Activated T-cell treated with anti-CD3 and anti-CD28 coated beads, Interleukin-2, amount 50 U/mL, for 1 hour (primary cell): ENCODE data around the gene N4BP2L2.

Experiments used
- DNase-seq: peaks from one replicate; pipeline ENCODE4 v3.0.0-alpha.2; 2020

Gene N4BP2L2

DNA sequence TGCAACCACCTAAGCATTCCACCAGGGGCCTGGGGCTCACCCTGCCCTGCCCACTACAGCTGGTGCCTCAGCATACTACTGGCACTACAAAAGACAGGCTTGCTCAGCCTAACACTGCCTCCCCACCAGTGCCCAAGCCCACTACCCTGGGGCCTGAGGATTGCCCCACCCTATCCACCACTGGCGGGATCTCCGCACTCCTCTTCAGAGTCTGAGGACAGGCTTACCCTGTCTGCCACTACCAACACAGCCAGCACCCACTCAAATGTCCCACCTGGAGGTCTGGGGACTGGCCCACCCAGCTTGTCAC, 83.0 kb downstream of the N4BP2L2 start:
- DNase-seq = no peak

DNA sequence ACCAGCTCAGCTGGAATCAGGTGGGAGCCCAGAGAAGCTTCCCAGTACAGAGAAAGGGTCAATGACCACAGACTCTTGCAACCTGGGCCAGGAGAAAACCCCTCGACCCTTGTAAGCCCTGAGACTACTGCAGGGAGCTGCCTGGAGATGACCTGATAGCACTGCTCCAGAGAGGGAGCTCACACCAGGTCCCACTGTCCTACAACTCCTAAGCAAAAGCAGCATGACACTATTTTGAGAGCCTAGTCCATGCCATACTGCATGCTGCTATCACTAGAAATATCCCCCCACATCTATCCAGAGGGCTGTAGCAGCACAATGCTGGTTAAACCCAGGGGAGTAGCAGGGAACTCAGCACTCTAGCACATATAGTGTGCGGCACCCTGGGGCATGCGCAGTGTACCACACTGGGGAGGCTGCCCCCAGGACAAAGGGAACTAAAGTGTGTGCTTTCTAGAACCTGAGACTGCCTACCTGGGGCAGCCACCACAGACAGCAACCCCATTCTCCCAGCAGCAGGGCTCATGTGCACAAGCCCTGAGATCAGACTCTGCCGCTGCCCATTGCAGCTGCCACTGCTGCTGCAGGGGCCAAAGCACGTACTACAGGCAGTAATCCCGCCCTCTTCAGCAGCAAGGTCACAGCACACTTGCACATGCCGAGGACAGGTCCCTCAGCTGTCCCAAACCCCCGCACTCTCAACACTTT, 83.6 kb downstream of the N4BP2L2 start:
- no peak for DNase-seq

DNA sequence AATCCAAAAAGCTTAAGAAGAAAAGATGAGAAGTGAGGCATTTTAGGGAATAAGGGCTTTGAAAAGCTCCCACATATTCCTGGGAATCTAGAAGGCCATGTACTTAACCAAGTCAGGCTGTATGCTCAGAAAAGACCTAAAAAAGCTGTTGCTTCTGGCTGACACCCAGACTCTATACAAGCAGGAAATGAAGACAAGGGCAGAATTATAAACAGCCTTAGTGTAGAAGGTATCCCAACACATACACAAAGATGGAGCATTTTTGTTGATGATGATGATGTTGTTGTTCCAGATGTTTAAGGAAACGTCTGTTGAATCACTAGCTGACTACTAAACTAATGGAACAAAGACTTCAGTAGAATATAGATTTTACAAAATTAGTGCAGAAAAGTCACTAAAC, 84.6 kb downstream of the N4BP2L2 start:
- no peak for DNase-seq

DNA sequence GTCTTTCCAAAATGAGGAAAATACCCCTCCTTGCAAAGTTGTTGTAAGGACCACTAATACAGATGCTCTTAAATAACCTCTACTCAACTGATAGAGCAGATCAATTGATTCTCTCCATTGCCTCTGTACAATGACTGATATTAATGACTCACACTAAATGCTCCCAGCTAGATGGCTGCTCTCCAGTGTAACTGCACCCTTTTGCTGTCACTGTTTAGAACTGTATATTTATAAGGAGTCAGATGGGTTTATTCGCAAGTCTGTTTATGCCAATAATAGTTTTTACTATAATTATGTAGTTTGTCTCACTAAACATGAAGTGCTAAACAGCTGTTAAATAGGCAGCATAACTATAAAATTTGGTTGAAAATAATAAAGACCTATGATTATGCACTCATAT, 89.6 kb downstream of the N4BP2L2 start:
- DNase-seq = no peak

DNA sequence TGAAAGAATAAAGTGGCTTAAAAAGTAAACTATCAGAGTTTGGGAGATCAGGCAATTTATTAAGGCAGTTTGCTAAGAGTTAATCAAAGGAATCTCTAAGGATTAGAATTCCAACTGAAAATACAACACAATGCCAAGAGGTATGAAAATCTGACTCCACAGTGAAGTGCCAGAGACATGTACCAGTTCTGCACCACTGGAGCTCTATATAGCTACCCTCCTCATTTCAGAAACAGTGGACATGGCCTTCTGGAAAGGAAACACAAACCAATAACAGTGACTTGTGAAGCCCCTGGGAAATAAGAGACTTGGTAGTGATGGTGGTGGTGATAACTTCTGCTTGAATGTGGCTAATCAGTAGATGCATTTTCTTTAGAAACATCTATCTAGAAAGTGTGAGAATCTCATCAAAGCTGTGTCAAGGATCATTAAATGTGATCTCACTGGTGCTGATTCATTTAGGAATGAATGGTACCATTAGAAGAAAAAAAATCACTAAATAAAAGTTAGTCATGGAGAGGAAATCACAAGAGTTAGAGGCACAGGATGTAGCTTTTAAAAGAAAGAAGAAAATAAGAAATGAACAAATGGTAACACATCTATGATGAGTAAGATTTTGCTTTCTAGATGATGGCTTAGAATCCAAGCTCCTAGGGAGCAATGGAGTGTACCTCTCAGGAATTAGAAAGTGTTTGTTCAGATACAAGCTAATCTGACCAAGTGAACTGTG, 90.5 kb downstream of the N4BP2L2 start:
- DNase-seq = no peak

DNA sequence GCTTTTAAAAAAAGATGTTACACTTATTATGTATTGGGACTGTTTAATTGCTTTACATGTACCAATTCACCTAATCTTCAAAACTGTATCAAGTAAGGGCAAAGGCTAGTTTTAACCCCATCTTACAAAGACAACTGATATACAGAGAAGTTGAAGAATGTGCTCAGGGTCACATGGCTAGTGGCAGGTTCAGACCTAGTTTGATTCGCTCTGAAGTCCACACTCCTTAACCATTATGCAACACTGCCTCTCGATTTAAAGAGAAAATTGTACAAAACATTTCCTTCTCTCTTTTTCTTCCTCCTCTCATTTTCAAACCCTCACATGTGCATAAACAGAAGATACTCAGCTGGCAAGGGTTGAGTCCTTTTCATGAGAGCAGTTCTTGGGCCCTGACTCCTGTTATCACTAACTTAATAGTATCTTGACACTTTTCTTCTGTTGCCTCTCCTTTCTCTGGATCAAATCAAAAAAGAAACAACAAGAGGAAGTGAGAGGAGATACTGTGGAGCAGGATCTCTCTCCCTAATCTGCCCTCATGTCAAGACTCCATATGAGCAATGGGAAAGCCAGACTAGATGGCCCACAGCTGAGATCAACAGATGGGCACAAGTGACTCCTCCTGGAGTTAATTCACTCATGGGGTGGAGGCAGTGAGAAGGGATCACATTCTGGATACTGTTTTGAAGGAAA, 91.7 kb downstream of the N4BP2L2 start:
- DNase-seq = no peak

DNA sequence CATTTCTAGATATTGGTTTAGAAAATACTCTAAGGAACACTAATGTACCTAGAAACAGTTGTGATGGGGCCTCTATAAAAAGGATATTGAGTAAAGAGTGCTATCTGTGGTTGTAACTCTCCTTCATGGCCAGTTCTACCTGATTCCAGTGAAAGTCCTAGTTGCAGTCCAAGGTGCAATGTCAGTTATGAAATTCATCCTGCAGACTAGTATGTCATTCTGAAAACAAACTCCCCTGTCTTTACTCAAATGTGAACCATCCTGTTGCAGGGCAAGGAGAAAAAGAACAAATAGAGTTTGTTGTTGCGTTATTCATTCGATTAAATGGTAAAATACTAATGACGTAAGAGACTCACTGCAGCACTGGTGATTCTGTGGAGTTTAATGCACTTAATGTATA, 92.4 kb downstream of the N4BP2L2 start:
- DNase-seq = no peak

DNA sequence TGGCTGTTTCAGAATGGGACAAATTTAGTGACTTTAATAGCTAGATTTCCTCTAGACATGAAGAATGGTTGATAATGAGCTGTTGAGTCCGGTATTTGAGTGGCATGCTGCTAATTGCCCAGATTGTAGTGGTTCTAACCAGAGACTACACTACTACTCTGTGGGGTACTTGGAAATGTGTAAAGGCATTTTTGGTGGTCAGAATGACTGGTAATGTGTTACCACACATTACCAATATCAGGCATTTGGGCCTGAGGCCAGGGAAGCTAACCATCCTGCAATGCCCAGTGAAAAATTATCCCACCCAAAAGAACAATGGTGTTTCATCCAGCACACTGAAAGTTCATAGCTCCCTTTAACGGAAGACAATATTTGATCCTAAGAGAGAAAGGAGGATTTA, 93.1 kb downstream of the N4BP2L2 start:
- DNase-seq = no peak

DNA sequence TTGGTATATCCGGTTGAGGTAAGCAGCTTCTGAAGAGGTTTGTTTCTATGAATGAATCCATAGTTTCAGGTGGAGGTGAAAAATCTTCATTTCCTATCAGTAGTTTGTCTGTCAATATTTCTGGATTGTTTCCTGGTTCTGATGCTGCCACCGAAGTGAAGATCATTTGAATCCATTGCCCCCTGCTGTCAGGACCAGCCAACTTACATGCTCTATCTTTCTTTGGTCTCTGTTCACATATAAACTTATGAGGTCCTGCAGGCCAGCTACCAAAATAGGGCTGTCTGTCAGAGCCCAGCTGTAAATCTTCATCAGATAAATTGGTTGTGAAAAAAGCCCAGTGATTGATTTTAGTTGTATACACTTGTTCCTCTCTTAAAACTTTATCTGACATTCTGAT, 95.5 kb downstream of the N4BP2L2 start:
- DNase-seq = no peak

DNA sequence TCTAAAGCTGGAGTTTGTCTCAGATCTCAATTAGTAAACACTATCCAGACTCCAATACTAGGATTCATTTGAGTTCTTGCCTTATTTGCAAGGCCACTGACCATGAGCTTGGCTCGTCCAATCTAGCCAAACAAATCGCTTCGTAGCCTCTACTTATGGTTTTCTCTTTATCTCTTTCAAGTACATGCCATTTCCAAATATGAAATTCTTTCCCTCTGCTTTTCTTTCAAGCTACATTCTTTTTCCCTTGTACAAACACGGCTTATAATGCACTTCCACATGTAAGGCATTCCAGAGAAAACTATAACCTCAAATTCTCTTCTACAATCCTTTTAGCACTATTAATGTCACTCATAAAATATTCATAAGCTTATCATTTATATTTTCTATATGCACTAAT, 99.7 kb downstream of the N4BP2L2 start:
- DNase-seq = no peak

DNA sequence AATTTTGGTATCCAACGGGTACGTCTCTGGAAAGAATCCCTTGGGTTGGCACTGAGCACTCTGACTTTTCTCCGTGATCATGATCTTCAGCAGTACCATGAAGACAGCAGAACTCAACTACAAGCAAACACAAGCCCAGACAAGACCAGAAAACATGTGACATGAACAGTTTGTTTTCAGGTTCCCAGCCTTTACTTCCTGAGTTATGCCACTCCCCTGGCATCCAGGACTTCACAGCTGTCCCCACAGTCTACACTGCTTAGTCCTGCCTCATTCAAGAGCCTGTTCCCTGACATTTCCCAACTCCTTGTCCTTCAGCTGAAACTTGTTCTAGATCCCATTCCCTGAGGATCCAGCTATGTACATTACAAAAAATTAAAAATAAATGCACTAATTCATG, 105.7 kb downstream of the N4BP2L2 start:
- DNase-seq = no peak

DNA sequence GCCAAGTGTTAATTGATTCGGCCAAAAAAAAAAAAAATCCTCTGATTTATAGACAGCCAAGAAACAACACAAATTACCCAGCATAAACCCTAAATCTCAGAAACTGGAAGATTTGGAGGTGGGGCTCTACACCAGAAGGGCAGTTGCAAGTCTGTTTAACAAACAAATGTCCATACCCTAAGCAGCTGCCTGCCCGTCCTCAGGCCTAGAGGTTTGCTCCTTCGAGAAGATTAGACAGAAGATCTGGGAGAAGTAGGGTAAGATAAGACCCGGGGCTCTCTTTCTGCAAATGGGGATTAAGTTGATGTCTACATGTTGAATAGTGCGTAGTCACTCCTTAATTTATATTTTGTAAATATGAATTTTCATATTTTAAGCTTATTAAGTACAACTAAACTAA, 107.2 kb downstream of the N4BP2L2 start:
- no peak for DNase-seq

DNA sequence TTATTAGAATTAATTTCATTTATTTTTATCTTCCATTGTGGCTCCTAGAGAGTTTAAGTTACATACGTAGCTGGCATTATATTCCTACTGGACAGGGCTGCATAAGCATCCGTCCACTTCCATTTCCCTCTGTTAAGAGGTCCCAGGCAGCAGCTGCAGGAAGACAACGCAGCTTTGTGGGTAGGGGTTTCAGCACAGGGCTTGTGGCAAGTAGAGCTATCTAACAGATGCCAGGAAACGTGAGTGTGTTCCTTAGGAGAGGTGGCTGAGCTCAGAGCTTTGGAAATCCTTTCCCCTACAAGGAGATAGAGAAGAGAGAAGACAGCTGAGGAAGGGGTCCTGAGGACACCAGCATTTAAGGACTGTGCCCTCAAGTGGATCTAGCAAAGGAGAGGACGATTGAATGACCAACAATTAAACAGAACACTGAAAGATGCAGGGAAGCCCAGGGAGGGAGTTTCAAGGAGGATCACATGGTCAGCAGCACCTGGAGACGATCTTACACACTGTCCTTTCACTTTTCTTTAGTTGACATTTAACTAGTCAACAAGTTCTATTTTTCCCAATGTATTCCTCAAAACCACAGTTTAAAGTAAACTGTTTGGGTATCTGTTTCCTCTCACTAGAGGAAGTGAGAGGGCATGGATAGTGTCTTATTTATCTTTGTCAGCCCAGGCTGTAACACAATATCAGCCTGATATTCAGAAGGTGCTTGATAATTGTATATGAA, 108.4 kb downstream of the N4BP2L2 start:
- DNase-seq = no peak

DNA sequence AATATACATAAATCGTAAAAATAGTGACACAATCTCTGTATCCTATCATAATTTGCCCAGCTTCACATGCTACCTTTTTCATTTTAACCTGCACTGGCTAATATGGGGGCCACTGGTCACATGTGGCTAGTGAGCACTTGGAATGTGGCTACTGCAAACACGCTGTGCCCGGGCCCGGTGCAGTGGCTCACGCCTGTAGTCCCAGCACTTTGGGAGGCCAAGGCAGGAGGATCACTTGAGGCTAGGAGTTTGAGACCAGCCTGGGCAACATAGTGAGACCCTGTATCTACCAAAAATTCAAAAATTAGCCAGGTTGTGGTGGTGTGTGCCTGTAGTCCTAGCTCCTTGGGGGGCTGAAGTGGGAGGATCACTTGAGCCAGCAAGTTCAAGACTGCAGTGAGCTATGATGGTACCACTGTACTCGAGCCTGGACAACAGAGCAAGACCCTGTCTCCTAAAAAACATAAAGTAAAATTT, 109.1 kb downstream of the N4BP2L2 start:
- no peak for DNase-seq

DNA sequence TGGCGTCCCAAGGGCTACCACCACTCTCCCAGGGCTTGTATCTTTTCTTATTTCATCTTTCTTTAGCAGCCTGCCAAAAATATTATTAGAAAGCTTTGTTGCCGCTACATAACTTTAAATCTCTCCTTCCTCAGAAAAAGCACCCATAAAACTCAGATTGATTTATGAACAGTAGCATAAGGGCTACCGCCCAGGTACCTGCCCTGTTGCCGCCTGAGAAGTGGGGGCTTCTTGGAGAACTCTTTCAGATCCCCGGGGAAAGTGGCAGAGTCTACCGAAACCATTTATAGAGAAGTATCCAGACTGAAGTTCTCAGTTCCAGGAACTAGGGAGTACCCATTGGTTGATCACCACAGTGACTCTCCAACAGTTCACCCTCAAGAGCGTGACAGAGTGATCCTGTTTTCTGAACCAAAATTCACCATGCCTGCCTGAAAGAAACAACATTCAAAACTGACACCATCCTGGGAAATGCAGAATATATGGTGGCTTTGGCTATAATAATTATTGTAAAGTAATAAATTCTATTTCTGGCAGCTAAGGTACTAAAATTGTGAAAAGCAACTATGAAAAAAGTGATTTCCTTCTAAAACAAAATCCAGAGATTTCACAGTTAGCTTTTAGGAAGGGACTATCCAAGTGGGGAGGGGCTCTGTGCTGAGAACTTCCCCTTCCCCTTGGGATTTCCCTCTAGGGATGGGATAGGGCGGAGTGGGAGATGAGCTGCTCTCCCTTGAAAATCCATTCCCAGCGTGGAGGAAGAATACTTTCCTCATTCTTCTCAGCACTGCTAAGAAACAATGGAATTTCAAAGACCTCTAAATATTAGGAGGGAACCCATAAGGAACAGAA, 109.8 kb downstream of the N4BP2L2 start:
- DNase-seq = no peak

DNA sequence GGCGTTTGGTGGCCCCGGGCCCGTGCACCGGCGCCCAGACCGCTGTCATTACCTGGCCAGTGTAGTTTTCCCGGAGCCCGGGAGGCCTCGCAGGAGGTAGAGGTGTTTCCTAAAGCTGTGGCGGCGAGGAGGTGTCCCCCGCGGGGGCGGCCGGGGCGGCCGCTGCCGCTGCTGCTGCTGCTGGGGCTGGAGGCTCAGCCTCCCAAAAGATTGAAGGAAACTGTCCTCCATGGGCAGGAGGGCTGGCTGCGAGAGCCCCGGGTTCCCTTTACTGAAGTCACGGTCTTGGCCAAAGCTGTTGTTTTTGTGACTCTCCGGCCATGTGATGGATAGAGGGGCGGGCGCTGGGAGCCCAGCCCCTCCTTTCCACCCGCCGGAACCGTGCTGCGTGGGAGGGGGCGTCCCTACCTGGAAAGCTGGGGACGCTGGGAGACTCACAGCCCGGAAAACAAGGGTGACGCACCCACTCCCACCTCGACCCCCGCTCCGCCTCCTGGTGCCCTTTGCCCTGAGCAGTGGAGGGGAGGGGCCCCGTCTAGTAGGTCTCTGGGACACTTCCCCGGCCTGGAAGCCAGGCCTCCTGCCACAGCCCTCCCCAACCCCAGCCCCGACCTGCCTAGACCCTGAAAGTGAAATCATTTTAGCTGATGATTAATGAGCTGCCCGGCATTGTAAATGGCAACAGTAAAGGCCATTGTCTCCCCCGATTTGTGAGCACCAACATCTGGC, 110.6 kb downstream of the N4BP2L2 start, which contains the start of gene N4BP2L1:
Gene N4BP2L1, minus strand, starts transcription at position 279 of the 729 bp plus-strand sequence. Its CDS starts 48 bp downstream, at position 231.
- DNase-seq = peak; percentile 83

DNA sequence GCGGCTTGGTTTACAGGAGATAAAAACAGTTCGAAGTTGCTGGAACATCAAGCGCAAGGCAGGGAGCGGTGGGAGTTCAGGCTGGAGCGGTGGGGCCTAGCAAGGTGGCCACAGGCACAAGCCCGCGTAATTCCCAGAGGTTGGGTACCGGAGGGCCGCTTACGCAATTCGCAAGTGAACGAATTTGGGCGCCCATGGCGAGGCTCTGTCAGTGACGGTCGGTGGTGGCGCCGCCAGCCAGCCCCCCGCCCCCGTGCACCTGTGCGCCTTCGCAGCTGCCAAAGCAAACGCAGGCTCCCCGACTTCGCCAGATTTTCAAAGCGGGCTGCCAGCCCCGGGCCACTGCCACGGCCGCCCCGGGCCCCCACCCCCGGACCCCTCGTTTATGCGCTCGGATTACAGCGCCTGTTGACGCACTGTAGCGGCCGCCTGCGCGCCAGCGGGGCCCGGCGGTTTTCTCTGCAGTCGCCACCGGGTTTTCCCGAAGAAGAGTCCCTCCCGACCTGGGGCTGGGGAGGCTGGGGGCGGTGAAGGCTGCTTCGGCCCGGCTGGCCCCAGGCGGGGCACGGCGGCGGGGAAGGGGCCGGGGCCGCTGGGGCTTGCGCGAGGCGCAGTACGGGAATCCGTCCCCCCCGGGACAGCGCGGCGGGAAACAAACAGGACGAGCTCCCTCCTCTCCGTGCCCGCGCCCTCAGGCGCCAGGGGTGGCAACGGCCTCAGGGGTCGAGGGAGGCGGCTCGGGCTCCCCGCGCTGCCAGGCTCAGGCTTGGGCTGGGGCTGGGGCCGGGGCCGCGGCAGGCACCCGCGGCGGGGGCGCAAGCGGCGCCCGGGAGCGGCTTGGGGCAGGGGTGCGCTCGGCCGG, 111.4 kb downstream of the N4BP2L2 start:
- peak; percentile 70 for DNase-seq

DNA sequence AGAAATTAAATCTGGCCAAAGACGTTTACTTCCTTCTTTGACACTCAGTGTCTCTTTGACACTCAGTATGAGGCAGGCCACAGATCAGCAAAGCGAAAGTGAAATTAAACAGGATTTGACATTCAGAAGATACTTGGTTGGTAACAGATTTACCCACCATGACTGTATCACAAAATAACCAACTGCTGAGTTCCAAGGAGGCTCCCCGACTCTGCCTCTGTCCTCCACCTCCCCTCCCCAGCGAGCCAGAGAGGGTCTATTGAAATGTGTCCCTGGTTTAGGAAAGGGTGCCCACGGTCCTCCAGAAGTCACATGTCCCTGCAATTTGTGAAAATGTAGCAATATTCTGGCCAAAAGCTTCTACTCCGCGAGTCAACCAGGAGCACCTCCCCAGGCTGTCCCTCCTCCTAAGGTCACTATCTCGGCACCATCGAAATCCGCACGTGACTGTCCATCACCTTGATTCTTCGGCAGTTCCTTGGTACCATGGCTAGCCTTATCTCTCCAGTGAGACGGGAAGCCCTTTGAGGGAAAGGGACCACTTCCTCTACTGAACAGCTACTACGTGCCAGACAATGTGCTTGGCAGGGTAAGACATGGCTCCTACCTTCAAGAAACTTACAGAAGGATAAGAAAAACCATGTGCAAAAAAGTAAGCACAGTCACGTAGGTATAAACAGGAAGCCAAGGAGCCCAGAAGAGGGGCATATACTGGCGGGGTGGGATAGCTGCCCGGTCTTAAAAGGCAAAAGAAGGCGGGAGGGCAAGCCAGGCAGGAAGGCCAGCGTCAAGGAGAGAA, 112.2 kb downstream of the N4BP2L2 start:
- DNase-seq = peak; percentile 42

DNA sequence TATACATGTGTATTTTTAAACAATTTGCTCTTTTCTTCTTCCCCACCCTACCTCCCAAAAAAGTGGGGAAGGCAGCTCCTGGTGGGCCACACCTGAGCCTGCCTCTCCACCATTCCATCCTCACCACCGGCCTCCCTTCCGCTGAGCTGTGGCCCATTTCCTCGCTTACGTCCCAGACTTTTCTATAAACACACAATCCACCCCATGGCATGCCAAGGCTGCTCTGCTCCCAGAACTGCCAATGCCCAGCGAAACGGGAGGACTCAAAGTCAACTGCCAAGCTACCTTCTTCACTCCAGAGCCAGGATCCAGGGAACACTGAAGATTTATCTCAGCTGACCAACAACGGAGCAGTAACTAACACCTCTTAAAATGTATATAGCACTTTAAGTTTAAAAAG, 113.4 kb downstream of the N4BP2L2 start:
- no peak for DNase-seq

DNA sequence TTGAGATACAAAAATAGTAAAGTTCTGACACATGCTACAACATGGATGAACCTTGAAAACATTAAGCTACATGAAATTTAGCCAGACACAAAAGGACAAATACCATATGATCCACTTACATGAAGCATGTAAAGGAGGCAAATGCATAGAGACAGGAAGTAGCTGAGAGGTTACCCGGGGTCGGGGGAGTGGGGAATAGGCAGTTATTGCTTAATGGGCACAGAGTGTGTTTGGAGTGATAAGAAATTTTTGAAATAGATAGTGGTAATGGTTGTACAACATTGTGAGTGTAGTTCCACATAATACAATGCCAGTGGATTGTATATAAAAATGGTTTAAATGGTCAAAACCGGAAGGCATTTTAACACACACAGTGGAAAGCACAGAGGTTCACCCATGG, 115.0 kb downstream of the N4BP2L2 start:
- DNase-seq = no peak
